HEK293 (cell line): Measurements from ENCODE around the gene ZNF521.

Experiments used
- AEBP2 ChIP-seq: fragments of 450-650 bp; formaldehyde crosslinking; IDR thresholded peaks from 2 replicates; pipeline ENCODE4 v1.5.1; 2016; ENCODE audit warnings: missing biosample characterization, missing genetic modification characterization, borderline replicate concordance
- GLI4 ChIP-seq: fragments of 450-650 bp; formaldehyde crosslinking; IDR thresholded peaks from 2 replicates; pipeline ENCODE4 v1.5.1; 2016; ENCODE audit warnings: missing biosample characterization, missing genetic modification characterization
- GLIS2 ChIP-seq: fragments of 450-650 bp; formaldehyde crosslinking; IDR thresholded peaks from 2 replicates; pipeline ENCODE4 v1.5.1; 2016; ENCODE audit warnings: missing biosample characterization, missing genetic modification characterization
- KLF7 ChIP-seq: fragments of 450-650 bp; formaldehyde crosslinking; IDR thresholded peaks from 2 replicates; pipeline ENCODE4 v1.5.1; 2016; ENCODE audit warnings: missing biosample characterization, missing genetic modification characterization, borderline replicate concordance
- REST ChIP-seq: fragments of 450-650 bp; formaldehyde crosslinking; IDR thresholded peaks from 2 replicates; pipeline ENCODE4 v1.5.1; 2016; ENCODE audit warnings: missing biosample characterization, missing genetic modification characterization
- YY2 ChIP-seq: fragments of 450-650 bp; formaldehyde crosslinking; IDR thresholded peaks from 2 replicates; pipeline ENCODE4 v1.5.1; 2016; ENCODE audit warnings: missing biosample characterization, missing genetic modification characterization
- ZBTB21 ChIP-seq: fragments of 450-650 bp; formaldehyde crosslinking; IDR thresholded peaks from 2 replicates; pipeline ENCODE4 v1.5.1; 2017; ENCODE audit warnings: missing biosample characterization, missing genetic modification characterization
- ZBTB44 ChIP-seq: fragments of 450-650 bp; IDR thresholded peaks from 2 replicates; pipeline ENCODE4 v1.5.1; 2018; ENCODE audit warnings: missing biosample characterization, mild to moderate bottlenecking, missing genetic modification characterization
- ZNF10 ChIP-seq: fragments of 450-650 bp; formaldehyde crosslinking; IDR thresholded peaks from 2 replicates; pipeline ENCODE4 v1.5.1; 2017; ENCODE audit warnings: missing biosample characterization, missing genetic modification characterization
- ZNF140 ChIP-seq: fragments of 450-650 bp; formaldehyde crosslinking; IDR thresholded peaks from 2 replicates; pipeline ENCODE4 v1.5.1; 2016; ENCODE audit warnings: missing biosample characterization, missing genetic modification characterization
- ZNF146 ChIP-seq: fragments of 450-650 bp; formaldehyde crosslinking; IDR thresholded peaks from 2 replicates; pipeline ENCODE4 v1.5.1; 2016; ENCODE audit warnings: missing biosample characterization, missing genetic modification characterization
- ZNF202 ChIP-seq: fragments of 450-650 bp; formaldehyde crosslinking; IDR thresholded peaks from 2 replicates; pipeline ENCODE4 v1.5.1; 2016; ENCODE audit warnings: missing biosample characterization, missing genetic modification characterization, borderline replicate concordance
- ZNF24 ChIP-seq: fragments of 450-650 bp; formaldehyde crosslinking; IDR thresholded peaks from 2 replicates; pipeline ENCODE4 v1.5.1; 2016; ENCODE audit warnings: missing biosample characterization, missing genetic modification characterization
- ZNF335 ChIP-seq: fragments of 450-650 bp; formaldehyde crosslinking; conservative IDR thresholded peaks from 2 replicates; pipeline ENCODE4 v1.5.1; 2016; ENCODE audit warnings: missing biosample characterization, missing genetic modification characterization
- ZNF354C ChIP-seq: fragments of 450-650 bp; formaldehyde crosslinking; IDR thresholded peaks from 2 replicates; pipeline ENCODE4 v1.5.1; 2016; ENCODE audit warnings: missing biosample characterization, missing genetic modification characterization, low read depth, borderline replicate concordance
- ZNF449 ChIP-seq: fragments of 450-650 bp; formaldehyde crosslinking; IDR thresholded peaks from 2 replicates; pipeline ENCODE4 v1.5.1; 2017; ENCODE audit warnings: missing biosample characterization, mild to moderate bottlenecking, missing genetic modification characterization, moderate library complexity
- ZNF488 ChIP-seq: fragments of 450-650 bp; formaldehyde crosslinking; IDR thresholded peaks from 2 replicates; pipeline ENCODE4 v1.5.1; 2016; ENCODE audit warnings: missing biosample characterization, missing genetic modification characterization
- ZNF558 ChIP-seq: fragments of 450-650 bp; formaldehyde crosslinking; IDR thresholded peaks from 2 replicates; pipeline ENCODE4 v1.5.1; 2016; ENCODE audit warnings: missing biosample characterization, missing genetic modification characterization
- ZNF610 ChIP-seq: fragments of 450-650 bp; formaldehyde crosslinking; IDR thresholded peaks from 2 replicates; pipeline ENCODE4 v1.5.1; 2016; ENCODE audit warnings: missing biosample characterization, missing genetic modification characterization, borderline replicate concordance
- ZNF624 ChIP-seq: fragments of 450-650 bp; formaldehyde crosslinking; IDR thresholded peaks from 2 replicates; pipeline ENCODE4 v1.5.1; 2017; ENCODE audit warnings: missing biosample characterization, missing genetic modification characterization
- ZNF658 ChIP-seq: fragments of 450-650 bp; formaldehyde crosslinking; IDR thresholded peaks from 2 replicates; pipeline ENCODE4; 2016; ENCODE audit warnings: missing biosample characterization, missing genetic modification characterization
- ZNF704 ChIP-seq: fragments of 450-650 bp; formaldehyde crosslinking; IDR thresholded peaks from 2 replicates; pipeline ENCODE4 v1.5.1; 2016; ENCODE audit warnings: missing biosample characterization, missing genetic modification characterization
- ZNF776 ChIP-seq: fragments of 450-650 bp; formaldehyde crosslinking; IDR thresholded peaks from 2 replicates; pipeline ENCODE4 v1.5.0; 2017; ENCODE audit warnings: missing biosample characterization, missing genetic modification characterization, borderline replicate concordance
- ZNF830 ChIP-seq: fragments of 450-650 bp; IDR thresholded peaks from 2 replicates; pipeline ENCODE4 v1.5.0; 2018; ENCODE audit warnings: missing biosample characterization, missing genetic modification characterization, low read depth, mild to moderate bottlenecking, moderate library complexity
- TF ChIP-seq, protein P1 (sequence below): fragments of 450-650 bp; formaldehyde crosslinking; IDR thresholded peaks from 2 replicates; pipeline ENCODE4 v1.5.1; 2016; ENCODE audit warnings: missing biosample characterization, missing genetic modification characterization, low read depth
- TF ChIP-seq, protein P2 (sequence below): fragments of 450-650 bp; formaldehyde crosslinking; IDR thresholded peaks from 2 replicates; pipeline ENCODE4 v1.5.1; 2016; ENCODE audit warnings: missing biosample characterization, missing genetic modification characterization, low read depth

ZNF521 gene

GRCh38 chr18:25275412-25276001 is 76.5 kb downstream of the ZNF521 start (continued):
- TF ChIP-seq ZNF776 (tag by site-specific recombination) (no peak), AEBP2 (tag by site-specific recombination) (no peak), ZNF202 (tag by site-specific recombination) (no peak), YY2 (tag by site-specific recombination) (no peak), ZBTB44 (tag by site-specific recombination) (no peak), ZNF558 (tag by site-specific recombination) (no peak), ZNF140 (no peak), ZNF658 (tag by site-specific recombination) (no peak), GLI4 (tag by site-specific recombination) (no peak), ZNF146 (tag by site-specific recombination) (no peak), ZNF488 (no peak), ZNF449 (tag by site-specific recombination) (no peak), ZNF624 (tag by site-specific recombination) (no peak), ZNF335 (tag by site-specific recombination) (no peak), ZNF704 (tag by site-specific recombination) (no peak), REST (no peak), ZNF610 (no peak), ZNF24 (tag by site-specific recombination) (0 out of 2 replicates have a peak, but pooled peaks have one; percentile 49), ZBTB21 (tag by site-specific recombination) (no peak), GLIS2 (no peak), ZNF354C (no peak), KLF7 (tag by site-specific recombination) (no peak), ZNF10 (tag by site-specific recombination) (no peak), ZNF830 (tag by site-specific recombination) (no peak)
- TF ChIP-seq, protein P1, sequence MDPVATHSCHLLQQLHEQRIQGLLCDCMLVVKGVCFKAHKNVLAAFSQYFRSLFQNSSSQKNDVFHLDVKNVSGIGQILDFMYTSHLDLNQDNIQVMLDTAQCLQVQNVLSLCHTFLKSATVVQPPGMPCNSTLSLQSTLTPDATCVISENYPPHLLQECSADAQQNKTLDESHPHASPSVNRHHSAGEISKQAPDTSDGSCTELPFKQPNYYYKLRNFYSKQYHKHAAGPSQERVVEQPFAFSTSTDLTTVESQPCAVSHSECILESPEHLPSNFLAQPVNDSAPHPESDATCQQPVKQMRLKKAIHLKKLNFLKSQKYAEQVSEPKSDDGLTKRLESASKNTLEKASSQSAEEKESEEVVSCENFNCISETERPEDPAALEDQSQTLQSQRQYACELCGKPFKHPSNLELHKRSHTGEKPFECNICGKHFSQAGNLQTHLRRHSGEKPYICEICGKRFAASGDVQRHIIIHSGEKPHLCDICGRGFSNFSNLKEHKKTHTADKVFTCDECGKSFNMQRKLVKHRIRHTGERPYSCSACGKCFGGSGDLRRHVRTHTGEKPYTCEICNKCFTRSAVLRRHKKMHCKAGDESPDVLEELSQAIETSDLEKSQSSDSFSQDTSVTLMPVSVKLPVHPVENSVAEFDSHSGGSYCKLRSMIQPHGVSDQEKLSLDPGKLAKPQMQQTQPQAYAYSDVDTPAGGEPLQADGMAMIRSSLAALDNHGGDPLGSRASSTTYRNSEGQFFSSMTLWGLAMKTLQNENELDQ (tag by site-specific recombination): no peak
- TF ChIP-seq, protein P2, sequence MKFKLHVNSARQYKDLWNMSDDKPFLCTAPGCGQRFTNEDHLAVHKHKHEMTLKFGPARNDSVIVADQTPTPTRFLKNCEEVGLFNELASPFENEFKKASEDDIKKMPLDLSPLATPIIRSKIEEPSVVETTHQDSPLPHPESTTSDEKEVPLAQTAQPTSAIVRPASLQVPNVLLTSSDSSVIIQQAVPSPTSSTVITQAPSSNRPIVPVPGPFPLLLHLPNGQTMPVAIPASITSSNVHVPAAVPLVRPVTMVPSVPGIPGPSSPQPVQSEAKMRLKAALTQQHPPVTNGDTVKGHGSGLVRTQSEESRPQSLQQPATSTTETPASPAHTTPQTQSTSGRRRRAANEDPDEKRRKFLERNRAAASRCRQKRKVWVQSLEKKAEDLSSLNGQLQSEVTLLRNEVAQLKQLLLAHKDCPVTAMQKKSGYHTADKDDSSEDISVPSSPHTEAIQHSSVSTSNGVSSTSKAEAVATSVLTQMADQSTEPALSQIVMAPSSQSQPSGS (tag by site-specific recombination): 0 out of 2 replicates have a peak, but pooled peaks have one; percentile 34
